ENCODE measurements around the gene WDR91. TPM values are rescaled to one million over a fixed set of nuclear protein-coding genes. Genes with fewer than 3 reads are reported as not detected.

WDR91 gene
- total RNA-seq, 1 donor from 2014 or later = 5.4 TPM

- H3K27ac Mint-ChIP-seq = no peak overlapping the region
- H3K27me3 Mint-ChIP-seq (ENCODE audit: insufficient read depth, low read depth) = peaks cover 4% of the 10 kb centered on the region
- Histone ChIP-seq H2AFZ (replicated peaks) (no peak overlapping the region), H3K9ac (no peak overlapping the region), H3K4me1 (no peaks in the 10 kb centered on the region), H3K9me3 (ENCODE audit: low read depth) (peaks cover 8% of the 10 kb centered on the region), H4K20me1 (ENCODE audit: low read depth) (no peaks in the 10 kb centered on the region), H3K27ac (no peak overlapping the region), H3K4me3 (no peak overlapping the region), H3K36me3 (no peaks in the 10 kb centered on the region), H3F3A (ENCODE audit: low read depth) (no peaks in the 10 kb centered on the region), H3K27me3 (no peaks in the 10 kb centered on the region), H3K79me2 (ENCODE audit: low read depth) (no peaks in the 10 kb centered on the region), H3K4me2 (no peak overlapping the region)
- no peak for DNase-seq (ENCODE audit: low spot score)
- no peaks in the 10 kb centered on the region for H3K4me1 Mint-ChIP-seq
- H3K36me3 Mint-ChIP-seq = peaks cover 30% of the 10 kb centered on the region
- TF ChIP-seq EZH2phosphoT487 (IDR thresholded peaks at IDR 0.05) (no peak), EZH2 (IDR thresholded peaks at IDR 0.05) (no peak), CTCF (IDR thresholded peaks at IDR 0.05) (no peak)
- no peak overlapping the region for H3K4me3 Mint-ChIP-seq
- H3K9me3 Mint-ChIP-seq = peaks cover 22% of the 10 kb centered on the region
Measured at GRCh38 chr7:135184254-135184841, 27.0 kb downstream of the WDR91 start.

GRCh38 chr7:135183478-135183877 lies 27.8 kb downstream of the WDR91 start:
- H3K27ac ChIP-seq = no peak overlapping the region
- H3K4me3 ChIP-seq = no peak overlapping the region
- Mint-ChIP-seq H3K27me3 (ENCODE audit: insufficient read depth, low read depth) (peaks cover 6% of the 10 kb centered on the region), H3K36me3 (peaks cover 32% of the 10 kb centered on the region), H3K4me1 (no peaks in the 10 kb centered on the region), H3K9me3 (peaks cover 22% of the 10 kb centered on the region), H3K4me3 (no peak overlapping the region), H3K27ac (no peak overlapping the region)
- H3F3A ChIP-seq (ENCODE audit: low read depth) = peaks cover 3% of the 10 kb centered on the region
- no peak overlapping the region for H2AFZ ChIP-seq (replicated peaks)
- H3K9ac ChIP-seq = no peak overlapping the region
- no peaks in the 10 kb centered on the region for H3K79me2 ChIP-seq (ENCODE audit: low read depth)
- H3K27me3 ChIP-seq = no peaks in the 10 kb centered on the region
- no peaks in the 10 kb centered on the region for H4K20me1 ChIP-seq (ENCODE audit: low read depth)
- no peak overlapping the region for H3K4me2 ChIP-seq
- DNase-seq (ENCODE audit: low spot score) = no peak
- no peaks in the 10 kb centered on the region for H3K4me1 ChIP-seq
- TF ChIP-seq CTCF (IDR thresholded peaks at IDR 0.05) (no peak), EZH2phosphoT487 (IDR thresholded peaks at IDR 0.05) (no peak), EZH2 (IDR thresholded peaks at IDR 0.05) (no peak)
- H3K9me3 ChIP-seq (ENCODE audit: low read depth) = peaks cover 8% of the 10 kb centered on the region
- no peaks in the 10 kb centered on the region for H3K36me3 ChIP-seq

GRCh38 chr7:135181929-135182678 lies 29.2 kb downstream of the WDR91 start:
- Histone ChIP-seq H3K27me3 (no peaks in the 10 kb centered on the region), H2AFZ (replicated peaks) (no peak overlapping the region), H3F3A (ENCODE audit: low read depth) (peaks cover 13% of the 10 kb centered on the region), H3K79me2 (ENCODE audit: low read depth) (no peaks in the 10 kb centered on the region), H3K4me2 (no peak overlapping the region), H3K9me3 (ENCODE audit: low read depth) (peaks cover 8% of the 10 kb centered on the region), H3K27ac (no peak overlapping the region), H3K9ac (no peak overlapping the region), H3K4me3 (no peak overlapping the region), H3K4me1 (peaks cover 11% of the 10 kb centered on the region), H4K20me1 (ENCODE audit: low read depth) (no peaks in the 10 kb centered on the region), H3K36me3 (no peaks in the 10 kb centered on the region)
- H3K36me3 Mint-ChIP-seq = peaks cover 32% of the 10 kb centered on the region
- no peak overlapping the region for H3K27ac Mint-ChIP-seq
- peaks cover 6% of the 10 kb centered on the region for H3K27me3 Mint-ChIP-seq (ENCODE audit: insufficient read depth, low read depth)
- peaks cover 4% of the 10 kb centered on the region for H3K4me1 Mint-ChIP-seq
- no peak for DNase-seq (ENCODE audit: low spot score)
- H3K4me3 Mint-ChIP-seq = no peak overlapping the region
- TF ChIP-seq EZH2 (IDR thresholded peaks at IDR 0.05) = no peak
- no peak for TF ChIP-seq EZH2phosphoT487 (IDR thresholded peaks at IDR 0.05)
- no peak for TF ChIP-seq CTCF (IDR thresholded peaks at IDR 0.05)
- peaks cover 22% of the 10 kb centered on the region for H3K9me3 Mint-ChIP-seq
